Stimulated activated CD8-positive, alpha-beta memory T cell treated with anti-CD3 and anti-CD28 coated beads, Interleukin-4, amount 100 ng/mL, for 4 hours (primary cell): Measurements from ENCODE around the gene OCRL.

Experiments
- DNase-seq, 2 donors: peaks; one replicate each; pipeline ENCODE4 v3.0.0-alpha.2; 2020; ENCODE audit warnings: low read depth in 2 of 2, low spot score in 1 of 2

Gene OCRL

DNA sequence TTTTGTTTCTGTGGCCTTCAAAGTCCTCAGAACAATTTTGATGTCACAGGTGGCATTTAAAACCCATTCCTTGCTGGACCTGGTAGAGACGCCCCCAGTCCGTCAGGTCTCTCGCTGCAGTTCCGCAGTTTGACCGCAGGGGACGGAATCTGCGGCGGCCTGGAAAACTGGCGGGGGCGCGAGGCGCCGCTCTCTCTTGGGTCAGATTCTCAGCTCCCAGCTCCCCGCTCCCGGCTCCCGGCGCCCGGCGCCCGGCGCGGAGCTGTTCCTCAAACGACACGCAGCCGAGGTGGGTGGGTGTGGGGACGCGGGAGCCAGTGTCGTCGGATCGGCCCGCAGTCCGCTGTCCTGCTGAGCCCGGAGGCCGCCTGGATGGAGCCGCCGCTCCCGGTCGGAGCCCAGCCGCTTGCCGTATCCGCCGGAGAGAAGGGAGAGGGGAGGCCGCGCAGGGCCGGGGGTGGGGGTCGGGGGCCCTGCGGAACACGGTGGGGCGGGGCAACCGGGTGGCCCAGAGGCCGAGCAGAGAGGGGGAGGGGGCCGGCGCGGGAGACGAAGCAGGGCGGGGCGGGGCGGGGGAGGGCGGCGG lies at the start of gene OCRL:
OCRL (plus strand) TSS at position 192 of the 586 bp plus-strand sequence; CDS start at position 373, 181 bp downstream.
- no peak for DNase-seq

DNA sequence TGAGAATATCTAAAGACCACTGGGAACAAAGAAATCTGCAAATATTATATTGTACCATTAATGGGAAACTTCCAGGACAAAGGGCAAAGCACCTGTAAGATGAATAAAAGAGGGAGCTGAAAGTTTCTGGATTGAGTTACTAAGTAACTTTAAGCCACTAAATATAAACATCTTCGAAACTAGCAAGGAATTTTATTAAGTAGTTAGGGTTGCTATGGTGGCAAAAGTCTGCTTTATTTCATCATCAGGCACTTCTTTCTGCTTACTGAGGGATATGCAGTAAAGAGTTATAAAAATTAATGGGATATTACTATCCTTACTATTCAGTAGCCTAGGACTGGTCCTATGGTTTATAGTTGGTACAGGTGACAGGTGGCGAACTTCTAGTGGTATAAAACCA lies 49.7 kb upstream of the OCRL start:
- no peak for DNase-seq

DNA sequence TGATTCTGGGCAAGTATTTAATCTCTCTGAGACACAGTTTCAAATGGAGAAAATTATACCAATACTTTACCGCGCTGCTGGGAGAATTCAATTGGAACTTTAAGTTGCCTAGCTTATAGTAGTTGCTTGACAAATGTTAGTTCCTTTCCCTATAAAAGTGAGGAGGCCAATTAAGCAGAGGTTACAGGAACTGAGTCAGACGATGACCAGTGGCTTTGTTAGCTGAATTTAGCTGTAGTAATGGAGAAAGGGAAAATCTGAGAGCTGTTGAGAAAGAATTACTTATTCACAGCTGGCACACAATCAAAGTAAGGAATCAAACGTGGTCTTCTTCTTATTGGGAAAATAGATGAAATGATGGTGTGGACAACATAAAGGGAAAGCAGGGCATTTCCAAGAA lies 46.4 kb upstream of the OCRL start:
- no peak for DNase-seq

DNA sequence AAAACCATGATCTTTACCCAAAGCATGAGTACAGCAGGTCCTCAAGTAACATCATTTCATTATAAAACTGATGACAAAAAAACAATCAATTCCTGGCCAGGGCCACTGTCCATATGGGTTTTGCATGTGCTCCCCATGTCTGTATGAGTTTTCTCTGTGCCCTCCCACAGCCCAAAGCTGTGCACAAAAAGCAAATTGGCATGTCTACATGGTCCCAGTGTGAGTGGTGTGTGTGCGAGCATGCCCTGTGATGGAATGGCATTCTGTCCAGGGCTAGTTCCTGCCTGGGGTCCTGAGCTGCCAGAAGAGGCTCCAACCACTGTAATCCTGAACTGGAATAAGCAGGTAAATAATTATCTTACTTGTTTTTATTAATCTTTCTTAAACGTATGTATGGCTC lies 45.2 kb upstream of the OCRL start:
- no peak for DNase-seq

DNA sequence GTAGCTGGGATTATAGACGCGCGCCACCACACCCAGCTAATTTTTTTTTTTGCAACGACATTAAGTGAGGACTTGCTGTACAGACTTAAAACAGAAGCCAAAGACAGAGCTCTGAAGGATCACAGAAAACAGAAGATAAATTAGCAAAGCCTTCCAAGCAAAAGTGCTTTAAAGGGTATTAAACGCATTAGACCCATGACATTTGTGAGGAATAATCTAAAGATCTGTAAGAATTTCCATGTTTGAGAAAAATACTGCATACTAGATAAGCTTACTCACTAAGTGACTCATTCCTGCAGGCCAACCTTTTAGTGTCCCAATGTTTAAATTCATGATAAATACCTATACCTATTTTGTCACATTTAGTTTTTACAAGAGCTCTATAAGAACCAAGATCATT lies 44.2 kb upstream of the OCRL start:
- no peak for DNase-seq

DNA sequence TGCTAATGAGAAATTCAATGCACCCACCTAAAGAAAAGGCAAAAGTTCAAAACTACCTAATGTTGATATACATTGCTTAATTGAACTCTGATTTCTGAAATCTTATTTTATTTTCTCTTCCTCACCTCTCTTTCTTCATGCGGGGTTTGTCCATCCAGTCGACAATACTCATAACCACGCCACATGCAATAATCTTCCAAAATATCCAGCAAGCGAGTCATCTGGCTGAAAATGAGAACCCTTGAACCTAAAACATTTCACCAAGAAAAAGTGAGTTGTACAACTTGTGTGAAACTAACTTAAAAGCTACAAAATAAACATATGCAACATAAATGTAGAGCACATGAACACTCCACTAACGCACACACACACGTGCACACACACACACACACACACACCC lies 43.4 kb upstream of the OCRL start:
- no peak for DNase-seq

DNA sequence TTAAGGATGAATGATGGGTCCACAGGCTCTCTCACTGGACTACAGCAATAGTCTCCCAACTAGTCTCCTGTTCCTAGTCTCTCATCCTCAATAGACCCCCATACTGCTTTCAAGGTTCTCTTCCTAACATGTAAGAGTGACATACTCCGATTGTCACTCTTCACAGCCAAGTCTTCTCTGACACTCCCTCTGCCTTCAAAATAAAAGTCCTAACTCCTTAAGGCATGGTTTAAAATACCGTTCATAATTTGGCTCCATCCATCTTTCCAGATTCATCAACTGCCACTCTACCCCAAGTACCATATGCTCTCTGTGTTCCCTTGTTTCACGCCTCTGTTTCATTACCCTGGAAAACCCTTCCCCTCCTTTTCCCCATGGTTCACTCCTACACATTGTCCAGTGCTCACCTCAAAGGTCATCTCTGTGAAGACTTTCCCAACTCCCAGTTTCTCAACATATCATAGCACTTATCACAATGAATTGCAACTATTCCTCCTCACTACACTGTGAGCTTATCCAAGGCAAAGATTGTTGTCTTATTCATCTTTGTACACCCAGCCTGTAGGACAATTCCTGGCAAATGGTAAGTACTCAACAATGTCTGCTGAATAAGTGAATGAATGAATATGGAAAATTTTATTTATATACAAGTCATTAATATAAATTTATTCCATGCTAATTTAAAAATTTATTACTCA lies 42.8 kb upstream of the OCRL start:
- DNase-seq: no peak

DNA sequence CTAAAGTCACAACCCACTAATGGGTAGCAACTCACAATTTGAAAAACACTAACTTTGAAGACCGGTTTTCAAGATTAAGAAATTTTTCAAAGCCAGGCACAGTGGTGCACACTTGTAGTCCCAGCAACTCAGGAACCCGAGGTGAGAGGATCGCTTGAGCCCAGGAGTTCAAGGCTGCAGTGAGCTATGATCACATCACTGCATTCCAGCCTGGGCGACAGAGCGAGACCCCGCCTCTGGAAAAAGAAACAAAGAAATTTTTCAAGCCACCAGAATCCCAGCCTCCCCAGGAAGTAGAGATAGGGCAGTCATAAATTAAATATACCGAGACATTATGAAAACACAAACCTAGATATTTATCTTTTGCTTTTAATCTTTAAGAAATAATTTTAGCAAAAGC lies 29.7 kb upstream of the OCRL start:
- no peak for DNase-seq

DNA sequence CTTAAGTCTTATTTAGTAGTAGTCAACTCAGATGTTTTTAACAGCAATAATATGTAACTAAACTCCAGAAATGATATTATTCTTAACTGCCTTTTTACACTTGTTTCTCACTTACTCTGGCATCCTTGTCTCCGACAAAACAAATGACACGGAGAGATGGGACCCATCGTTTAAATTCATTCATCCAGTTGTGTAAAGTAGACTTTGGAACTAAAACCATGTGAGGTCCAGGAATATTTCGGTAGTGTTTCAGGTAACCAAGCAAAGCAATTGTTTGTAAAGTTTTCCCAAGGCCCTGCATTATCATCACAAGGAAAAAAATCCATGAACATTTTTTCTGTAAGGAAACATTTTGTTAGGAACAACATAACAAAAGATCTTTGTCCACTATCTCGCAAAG lies 28.4 kb upstream of the OCRL start:
- DNase-seq: no peak

DNA sequence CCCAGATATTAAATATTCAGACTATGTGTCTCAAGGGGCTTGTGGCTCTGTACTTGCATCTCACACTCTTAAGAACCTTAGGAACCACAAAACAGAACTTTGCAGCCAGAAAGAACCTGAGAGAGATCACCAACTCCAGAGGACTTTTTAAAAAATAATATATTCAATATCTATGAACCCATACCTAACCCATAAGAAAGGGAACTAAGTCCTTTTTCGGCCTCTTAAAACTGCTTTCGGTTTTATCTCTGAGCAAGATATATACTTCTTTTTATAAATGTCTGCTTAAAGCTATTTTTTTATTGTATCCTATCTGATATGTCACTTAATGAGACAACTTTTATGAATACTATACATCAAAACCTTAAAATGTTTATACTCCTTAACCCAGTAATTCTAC lies 27.6 kb upstream of the OCRL start:
- no peak for DNase-seq

DNA sequence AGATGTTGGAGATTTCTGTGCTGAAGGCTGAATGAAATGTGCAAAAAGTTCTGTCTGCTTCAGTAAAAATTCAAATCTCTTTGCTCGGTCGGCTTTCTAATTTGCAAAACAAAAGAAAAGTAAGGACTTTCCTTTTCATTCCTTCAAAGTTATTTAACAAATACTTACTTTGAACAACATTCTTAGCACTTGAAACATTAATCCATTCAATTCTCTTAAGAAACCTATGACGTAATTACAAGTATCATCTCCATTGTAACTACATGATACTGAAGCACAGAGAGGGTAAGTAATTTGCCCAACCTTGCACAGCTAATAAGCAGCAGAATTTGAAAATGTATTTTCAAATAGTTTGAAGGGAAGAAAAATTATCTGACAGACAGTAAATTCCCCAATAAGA lies 23.7 kb upstream of the OCRL start:
- DNase-seq: no peak

DNA sequence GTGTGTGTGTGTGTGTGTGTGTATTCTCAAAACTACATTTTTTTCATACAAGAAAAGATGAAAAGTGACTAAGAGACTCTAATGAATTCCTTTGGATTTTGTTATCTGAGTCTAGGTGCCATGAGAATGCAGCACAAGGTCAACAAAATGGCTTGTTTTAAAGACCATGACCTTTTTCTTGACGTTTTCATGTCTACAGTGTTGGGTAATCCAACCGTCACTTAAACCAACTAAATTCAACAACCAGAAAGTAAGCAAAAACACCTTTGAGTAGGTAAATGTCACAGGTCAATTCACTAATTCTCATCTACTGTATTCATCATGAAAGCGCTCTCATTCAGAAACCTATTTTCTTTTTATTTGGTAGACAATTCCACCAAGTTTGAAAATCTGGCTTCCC lies 19.9 kb upstream of the OCRL start:
- no peak for DNase-seq

DNA sequence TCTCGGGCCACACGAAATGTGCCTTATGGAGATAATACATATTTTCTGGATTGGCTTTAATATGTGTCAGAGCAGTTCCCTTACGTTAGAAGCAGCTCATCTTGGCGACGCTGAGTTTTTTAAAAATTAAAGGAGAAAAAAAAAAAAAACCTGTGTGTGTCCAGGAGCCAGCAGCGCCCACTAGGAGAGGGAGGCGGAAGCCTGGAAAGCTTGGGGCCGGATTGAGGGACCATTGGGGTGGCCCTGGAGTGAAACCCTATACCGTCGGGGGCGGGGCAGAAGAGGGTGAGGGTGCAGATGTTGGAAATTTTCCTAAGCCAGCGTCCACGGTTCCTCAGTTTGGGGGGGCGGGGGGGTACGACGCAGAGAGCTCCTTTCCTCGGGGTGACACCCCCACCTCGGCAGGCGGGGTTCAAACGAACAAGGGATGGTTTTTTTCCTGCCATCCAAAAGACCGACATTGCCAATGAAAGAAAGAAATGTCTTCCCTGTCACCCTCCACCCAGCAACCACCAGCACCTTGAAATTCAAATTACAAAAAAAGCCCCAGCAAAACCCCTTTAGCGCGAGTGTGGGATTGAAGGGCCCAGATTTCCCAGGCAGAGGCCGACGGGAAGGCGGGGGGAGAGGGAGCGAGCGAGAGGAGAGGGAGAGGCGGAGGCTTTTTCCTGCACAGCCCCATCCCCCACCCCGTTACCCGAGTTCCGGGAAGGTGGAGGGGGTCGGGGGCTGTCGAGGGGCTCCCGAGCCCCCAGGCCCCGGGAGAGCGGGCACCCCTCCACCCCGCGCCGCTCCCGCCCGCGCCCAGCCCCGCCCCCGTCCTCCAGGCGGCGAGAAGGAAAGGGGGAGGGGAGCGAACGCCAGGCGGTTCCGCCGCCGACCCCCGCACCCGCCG lies 17.6 kb upstream of the OCRL start:
- no peak for DNase-seq

DNA sequence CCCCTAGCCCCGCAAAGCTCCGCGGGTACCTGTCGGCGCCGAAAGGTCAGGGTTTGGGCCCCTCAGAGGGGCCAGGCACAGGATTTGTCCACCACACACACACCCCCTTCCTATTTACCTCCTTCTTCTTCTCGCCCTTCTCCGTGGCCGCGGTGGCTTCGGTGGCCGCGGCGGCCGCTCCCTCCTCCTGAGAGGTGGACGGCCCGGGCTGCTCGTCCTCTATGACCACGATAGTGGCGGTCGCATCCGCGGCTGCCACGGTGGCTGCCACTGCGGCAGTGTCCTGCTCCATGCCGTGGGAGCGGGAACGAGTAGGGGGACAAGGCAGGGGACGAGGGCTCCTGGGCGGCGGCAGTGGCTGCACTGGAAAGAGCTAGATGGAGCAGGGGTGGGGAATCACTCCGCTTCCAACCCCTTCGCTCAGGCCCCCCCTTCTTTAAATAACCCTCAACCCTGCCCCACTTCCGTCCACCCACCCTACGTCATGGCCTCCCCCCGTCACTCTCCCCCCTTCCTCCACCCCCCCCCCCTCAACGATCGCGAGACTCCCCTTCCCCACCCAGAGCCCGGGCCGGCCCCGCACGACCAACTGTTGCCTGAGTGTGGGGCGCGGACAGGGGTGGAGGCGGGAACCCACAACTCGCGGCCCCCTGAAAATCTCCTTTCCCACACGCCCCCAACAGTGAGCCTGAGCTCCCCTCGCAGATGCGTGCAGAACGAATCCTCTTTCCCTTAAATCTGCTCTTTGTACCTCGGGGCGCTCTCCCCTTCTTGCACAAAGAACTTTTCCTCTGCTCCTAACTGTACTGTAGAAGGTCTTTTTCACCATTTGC lies 16.8 kb upstream of the OCRL start, which contains the start of gene SMARCA1:
SMARCA1 (minus strand) TSS at position 412 of the 833 bp plus-strand sequence; CDS start at position 292, 120 bp downstream.
- DNase-seq: no peak

DNA sequence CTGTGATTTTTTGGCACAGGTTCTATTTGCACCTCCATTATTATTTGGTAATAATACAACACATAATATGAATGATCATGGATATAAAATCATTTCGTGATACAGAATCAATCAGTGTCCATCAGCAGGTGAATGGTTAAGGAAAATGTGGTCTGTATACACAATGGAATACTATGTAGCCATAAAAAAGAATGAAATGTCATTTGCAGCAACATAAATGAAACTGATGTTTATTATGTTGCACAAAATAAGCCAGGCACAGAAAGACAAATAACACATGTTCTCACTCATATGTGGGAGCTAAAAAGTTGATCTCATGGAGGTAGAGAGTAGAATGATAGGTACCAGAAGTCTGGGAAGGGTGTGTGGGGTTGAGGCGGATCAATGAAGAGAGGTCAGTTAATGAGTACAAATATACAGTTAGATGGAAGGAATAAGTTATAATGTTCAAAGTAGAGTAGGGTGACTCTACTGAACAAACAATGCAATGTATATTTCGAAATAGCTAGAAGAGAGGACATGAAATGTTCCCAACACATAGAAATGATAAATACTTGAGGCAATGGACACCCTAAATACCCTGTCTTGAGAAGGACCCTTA lies 15.7 kb upstream of the OCRL start:
- DNase-seq: no peak

DNA sequence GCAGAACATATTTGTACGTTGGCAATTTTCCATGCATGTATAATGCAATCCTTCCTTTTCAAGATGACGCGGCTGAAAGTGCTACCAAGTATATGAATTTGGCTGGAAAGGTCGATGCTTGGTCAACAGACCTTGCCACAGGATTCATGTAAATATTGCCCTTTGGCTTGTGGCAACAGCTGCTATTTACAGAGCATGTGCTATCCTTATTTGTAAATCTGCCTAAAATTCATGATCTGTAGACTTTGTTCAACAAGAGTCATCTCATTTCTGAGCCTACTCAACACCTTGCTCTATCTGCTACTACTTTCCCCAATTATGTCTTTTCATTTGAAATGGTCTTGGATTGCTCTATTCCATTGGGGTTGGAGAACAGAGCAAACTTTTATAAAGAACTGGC lies 14.9 kb upstream of the OCRL start:
- DNase-seq: no peak

DNA sequence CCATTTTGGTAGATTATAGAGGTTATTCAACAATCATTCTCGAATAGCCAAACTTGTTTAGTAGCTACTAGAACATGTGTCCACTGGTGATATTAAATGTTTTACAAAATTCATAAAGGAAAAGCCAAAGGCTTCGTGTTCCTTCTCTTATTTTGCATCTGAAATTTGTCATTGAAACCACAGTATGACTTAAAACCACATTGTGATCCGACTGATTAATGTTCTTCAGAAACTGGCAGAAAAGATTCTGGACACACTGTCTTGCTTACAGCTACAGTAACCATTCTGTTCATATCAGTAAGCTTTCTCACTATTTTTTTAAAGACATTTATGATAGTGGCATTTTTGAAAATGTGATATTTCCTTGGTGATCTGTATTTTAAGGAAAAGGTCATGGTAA lies 14.2 kb upstream of the OCRL start:
- no peak for DNase-seq

DNA sequence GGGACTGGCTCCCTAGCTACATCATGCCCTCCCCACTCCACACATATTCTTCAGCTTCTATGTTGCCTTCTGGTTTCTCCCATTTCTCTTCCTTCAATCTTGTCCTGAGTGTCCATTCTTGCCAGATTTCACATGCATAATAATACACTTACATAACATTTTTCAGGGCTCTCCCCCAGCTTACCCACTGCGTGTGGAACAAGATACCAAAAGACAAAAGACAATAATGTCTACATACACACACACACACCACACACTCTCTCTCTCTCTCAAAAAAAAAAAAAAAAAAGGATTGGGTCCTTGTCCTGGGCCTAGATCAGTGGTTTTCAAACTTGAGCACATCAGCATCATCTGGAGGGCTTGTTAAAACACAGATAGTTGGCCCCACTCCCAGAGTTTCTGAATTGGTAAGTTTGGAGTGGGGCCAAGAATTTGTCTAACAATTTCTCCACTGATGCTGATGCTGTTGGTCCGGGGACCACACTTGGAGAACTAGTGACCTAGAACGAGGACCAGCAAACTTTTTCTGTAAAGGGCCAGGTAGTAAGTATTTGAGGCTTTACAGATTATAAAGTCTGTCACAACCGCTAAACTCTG lies 10.3 kb upstream of the OCRL start:
- DNase-seq: no peak

DNA sequence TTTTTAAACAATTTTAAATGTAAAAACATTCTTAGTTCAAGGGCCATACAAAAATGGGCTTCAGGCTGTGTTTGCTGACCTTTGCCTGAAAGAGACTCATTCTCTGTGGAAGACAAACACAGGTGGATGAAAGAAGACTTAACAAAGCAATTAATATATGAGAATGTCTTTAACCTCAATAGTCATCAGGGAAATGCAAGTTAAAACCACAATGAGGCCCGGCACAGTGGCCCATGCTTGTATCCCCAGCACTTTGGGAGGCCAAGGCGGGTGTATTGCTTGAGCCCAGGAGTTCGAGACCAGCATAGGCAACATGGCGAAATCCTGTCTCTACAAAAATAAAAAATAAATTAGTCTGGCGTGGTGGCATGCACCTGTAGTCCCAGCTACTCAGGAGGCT lies 9.6 kb upstream of the OCRL start:
- no peak for DNase-seq

DNA sequence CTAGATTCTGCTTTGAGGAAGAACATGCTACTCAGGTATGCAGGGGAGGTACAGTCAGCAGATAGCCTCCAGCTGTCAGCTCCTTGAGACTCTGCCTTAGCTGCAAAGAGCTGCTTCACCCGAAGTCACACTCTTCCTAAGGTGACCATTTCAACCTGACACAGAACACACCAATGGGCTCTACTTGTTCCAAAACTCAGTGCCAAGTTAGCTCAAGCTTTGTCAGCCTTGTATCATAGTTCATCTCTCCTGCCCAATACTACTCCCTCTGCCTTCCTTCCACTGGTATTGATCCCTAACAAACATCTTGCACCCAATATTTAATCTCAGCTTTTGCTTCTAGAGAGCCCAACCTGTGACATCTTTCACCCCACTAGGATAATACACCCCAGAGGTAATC lies 8.9 kb upstream of the OCRL start:
- no peak for DNase-seq
